Measurements from ENCODE around the gene OR51F1. TPM values are rescaled to one million over a fixed set of nuclear protein-coding genes. Genes with fewer than 3 reads are reported as not detected.

The OR51F1 gene
- total and polyA plus RNA-seq, 2 of the 8 experiments (the other 6 are each of a cell fraction or from before 2014, with no cell fraction given): not detected

DNA sequence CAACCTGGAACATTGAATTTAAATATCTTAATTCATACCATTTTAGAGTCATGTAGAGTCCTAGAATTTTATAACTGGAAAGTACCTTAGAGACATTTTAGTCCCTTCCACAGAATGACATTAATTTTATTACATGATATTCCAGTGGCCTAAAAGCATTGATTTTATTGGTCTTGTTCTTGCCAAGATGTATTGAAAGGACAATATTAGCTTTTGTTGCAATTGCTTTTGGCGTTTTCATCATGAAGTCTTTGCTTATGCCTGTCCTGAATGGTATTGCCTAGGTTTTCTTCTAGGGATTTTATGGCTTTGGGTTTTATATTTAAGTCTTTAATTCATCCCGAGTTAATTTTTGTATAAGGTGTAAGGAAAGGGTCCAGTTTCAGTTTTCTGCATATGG is 29.0 kb downstream of the OR51F1 start (continued):
- TF ChIP-seq CTBP2 (IDR thresholded peaks at IDR 0.05; ENCODE audit: borderline replicate concordance, insufficient read depth, insufficient read length, low read length): no peak
- no peak for TF ChIP-seq SIX5 (IDR thresholded peaks at IDR 0.05; ENCODE audit: low read depth, low read length)
- no peak for TF ChIP-seq BRCA1 (IDR thresholded peaks at IDR 0.05; ENCODE audit: low read depth, low read length)
- no peak for TF ChIP-seq HDAC2 (IDR thresholded peaks at IDR 0.05; ENCODE audit: borderline replicate concordance in 1 of 2, low read depth in 2 of 2, low read length in 2 of 2)
- no peak for TF ChIP-seq MAX (IDR thresholded peaks at IDR 0.05)
- no peak for TF ChIP-seq SP1 (IDR thresholded peaks at IDR 0.05; ENCODE audit: low read depth, low read length)

Data from H1 (cell line).